Stimulated activated CD4-positive, alpha-beta T cell treated with anti-CD3 and anti-CD28 coated beads, Interleukin-1b, Interleukin-23, amount 100 ng/mL, for 1 hour (primary cell): ENCODE results near the gene TBX1.

ENCODE experiments used
- DNase-seq, 2 donors: peaks; one replicate each; pipeline ENCODE4 v3.0.0-alpha.2; 2020; ENCODE audit warnings: low read depth in 2 of 2

The TBX1 gene

DNA sequence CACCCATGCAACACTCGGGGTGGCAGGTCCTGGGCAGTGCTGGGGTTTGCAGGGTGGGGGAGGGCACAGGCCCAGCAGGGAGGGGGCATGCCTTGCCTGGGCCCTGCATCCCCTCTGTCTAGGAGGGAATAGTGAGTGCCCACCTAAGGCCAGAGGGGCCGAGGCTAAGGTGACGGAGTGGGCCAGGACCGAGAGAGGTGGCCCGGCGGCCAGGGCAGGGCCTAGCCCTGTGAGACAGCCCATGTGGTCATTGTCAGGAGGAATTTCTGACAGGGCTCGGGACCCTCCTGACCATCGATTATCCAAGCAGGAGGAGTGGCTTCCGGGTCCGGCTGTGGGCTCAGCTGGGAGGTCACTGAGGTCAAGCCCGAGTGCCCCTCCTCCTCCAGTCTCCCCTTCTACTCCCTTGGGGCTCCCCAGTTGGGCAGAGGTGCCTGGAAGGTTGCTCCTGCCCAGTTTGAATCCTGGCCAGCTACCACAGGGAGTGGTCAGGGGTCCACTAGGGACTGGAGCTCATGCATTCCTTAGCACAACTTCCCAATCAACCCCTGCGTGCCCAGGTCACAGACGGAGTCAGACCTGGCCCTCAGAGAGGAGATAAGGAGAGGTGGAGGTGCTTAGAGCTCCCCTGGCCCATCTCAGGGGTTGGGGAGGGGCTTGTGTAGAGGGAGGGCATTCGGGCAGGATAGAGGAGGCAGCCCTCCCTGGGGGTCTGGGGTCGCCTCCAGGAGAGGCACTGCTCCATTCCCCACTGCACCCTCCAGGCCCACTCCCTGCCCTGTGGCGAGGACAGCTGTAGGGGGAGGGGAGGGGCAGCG, 22.5 kb upstream of the TBX1 start:
- DNase-seq = no peak

GRCh38 chr22:19738664-19739447, 21.7 kb upstream of the TBX1 start:
- DNase-seq = no peak

- no peak for DNase-seq
Observed at GRCh38 chr22:19739448-19739895, 21.1 kb upstream of the TBX1 start.

- no peak for DNase-seq
Observed at GRCh38 chr22:19739911-19740449, 20.6 kb upstream of the TBX1 start.

DNA sequence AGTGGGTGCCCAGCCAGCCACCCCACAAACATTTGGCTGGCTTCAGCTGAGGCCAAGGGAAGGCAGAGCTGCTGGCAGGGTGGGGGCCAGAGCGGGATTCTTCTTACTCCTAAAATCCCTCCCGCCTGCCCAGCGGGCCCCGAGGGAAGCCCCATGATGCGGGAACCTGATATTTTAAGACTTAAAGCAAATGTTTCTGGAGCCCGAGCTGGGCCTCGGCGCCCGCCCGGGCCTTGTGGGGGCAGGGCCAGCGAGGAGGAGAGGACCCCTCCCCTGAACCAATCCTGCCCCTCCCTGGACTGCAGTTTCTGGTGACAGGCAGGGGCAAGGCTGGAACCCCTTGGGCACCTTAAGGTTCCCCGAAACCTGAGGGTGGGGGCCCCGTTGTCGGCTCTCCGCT, 20.0 kb upstream of the TBX1 start:
- no peak for DNase-seq

GRCh38 chr22:19741053-19741452, 19.5 kb upstream of the TBX1 start:
- no peak for DNase-seq

GRCh38 chr22:19742160-19743066, 18.2 kb upstream of the TBX1 start:
- DNase-seq = no peak

DNA sequence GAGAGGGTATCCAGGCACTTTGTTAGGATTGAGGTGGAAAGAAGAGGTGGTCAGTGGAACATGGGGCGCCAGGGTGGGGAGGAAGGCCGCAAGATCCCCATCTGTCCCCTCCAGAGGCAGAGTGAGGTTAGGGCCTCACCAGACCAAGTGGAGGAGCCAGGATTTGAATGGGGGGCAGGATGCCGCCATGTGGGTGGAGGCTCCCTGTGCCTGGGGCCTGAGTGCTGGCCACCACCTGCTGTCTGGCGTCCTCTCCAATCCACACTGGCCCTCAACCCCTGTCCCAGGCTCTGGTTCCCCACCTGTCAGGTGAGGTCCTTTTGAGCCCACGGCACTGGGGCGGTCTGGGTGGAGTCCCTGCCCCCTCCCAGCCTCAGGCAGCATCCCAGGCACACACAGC, 17.5 kb upstream of the TBX1 start:
- no peak for DNase-seq

DNA sequence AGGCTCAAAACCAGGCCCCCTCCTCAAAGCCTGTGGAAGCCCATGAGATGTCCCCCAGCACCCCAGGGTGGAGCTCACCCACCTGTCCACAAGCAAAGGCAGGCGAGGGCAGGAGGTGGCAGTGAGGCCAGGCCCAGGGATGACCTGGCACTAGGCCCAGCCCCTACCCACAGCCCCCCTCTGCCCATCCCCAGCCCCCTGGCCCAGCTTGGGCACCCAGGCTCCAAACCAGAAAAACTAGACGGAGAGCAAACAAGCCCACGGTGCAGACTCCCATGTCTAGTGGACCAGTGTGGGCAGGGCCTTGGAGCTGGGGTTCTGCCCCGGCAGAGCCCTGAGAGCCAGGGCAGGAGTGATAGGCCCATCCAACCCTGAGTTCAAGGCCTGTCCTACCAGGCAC, 16.9 kb upstream of the TBX1 start:
- no peak for DNase-seq

DNA sequence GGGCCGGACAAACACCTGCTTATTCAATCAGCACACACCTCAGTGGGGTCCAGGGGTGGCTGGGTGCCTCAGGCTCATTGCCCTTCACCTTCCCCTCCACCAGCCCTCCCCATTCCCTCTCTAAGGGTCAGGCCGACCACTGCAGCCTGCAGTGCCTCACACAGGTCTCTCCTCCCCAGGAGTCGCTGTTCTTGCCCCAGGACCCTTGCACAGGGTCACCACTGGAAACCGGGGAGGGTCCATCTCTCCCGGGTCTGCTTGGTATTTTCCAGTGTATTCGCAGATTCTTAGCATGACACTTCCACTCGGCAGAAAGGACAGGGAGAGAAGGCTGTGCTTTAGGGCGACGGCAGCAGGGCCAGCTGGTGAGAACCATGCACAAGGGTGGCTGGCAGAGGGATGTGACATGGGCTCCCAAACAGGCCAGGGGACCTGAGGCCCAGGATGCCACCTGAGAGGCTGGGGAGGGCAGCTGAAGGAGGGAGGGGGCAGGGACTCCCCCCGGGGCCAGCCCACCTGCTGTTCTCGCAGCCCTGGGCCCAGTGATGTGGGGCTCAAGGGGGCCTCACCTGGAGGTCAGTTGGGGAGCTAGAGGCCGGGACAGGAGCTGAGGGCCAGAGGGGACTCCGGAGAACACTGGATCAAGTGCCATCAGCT, 16.1 kb upstream of the TBX1 start:
- DNase-seq = no peak

- no peak for DNase-seq
Observed at GRCh38 chr22:19745155-19746101, 15.2 kb upstream of the TBX1 start.

DNA sequence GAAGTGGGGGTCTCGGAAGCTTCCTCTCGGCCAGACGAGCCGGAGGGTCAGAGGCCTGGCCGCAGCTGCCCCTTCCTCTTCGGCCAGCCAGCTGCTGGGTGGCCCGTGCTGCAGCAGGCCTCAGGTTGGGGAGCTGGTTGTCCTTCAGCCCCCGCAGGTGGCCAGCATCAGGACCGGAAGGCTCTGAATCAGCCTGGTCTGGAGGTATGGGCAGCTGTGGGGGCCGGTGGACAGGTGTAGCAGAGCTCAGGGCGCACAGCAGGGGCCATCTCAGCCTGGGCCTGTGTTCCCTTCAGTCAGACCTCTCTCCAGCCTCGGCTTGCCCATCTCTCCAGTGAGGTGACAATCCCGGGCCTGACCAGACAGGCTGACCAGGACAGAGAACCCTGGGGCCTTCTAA, 13.9 kb upstream of the TBX1 start:
- DNase-seq = no peak

GRCh38 chr22:19747551-19747950, 13.0 kb upstream of the TBX1 start:
- DNase-seq = no peak

DNA sequence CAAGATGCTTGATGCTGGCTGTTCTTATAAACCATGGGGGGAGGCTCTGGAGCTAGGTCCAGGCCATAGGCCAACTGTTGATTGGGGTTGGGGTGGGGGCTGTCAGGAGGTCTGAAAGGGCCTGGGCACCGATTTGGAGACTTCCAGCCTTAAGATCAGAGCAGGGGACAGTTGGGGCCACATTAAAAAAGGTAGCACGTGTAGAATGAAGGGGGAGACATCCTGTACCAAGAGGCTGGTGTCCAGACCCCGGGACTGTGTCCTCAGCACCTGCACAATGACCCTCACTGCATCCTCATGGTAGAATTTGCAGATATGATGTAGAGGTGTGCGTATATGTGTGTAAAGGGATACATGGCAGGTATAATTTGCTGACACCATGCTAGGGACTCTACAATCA, 12.4 kb upstream of the TBX1 start:
- DNase-seq = no peak

DNA sequence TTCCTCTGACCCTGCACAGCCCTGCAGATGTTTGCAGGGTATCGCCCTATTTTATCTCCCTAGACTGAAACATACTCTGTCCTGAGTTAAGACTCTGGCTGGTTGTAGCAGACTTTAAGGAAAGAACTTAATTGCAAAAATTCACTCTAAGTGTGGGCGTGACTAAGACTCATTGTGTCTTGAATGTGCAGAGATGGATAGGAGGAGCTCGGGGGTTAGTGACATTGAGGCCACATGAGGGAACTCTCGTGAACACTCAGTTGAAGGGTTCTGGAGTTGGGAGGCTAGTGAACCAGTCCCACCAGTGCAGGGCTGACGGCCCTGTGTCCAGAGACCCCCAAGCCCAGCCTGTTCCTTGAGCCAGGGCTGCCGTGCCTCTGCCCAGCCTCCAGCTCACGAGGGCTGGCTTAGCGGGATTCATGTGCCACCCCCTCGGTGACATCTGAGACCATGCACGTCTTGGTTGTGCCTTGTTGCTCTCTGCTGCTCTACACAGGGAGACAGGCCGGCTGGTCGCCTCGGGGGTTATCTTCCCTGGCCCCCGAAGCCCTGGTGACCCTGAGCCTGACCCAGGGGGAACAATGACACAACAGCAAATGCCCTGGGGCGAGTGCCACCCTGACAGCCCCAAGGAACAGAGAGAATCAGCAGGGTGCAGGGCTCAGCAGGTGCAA, 11.4 kb upstream of the TBX1 start:
- DNase-seq = no peak

DNA sequence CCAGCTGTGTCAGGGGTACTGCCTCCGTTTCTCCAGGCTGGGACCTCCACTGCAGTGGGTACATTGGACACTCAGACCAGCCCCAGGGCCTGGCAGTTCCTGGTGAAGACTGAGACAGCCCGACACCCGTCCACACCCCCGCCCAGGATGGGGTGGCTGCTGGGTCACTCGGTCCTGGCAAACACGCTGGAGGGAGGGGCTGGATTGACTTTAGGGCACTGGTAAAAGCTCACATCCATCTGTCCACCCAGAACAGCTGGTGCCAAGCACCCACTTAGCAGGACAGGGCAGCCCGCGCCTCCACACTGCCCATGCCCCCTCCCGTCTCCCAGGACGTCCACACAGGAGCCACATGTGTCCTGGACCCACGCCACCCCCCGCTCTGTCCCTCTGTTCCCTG, 10.7 kb upstream of the TBX1 start:
- no peak for DNase-seq

GRCh38 chr22:19750507-19751490, 9.8 kb upstream of the TBX1 start:
- no peak for DNase-seq

DNA sequence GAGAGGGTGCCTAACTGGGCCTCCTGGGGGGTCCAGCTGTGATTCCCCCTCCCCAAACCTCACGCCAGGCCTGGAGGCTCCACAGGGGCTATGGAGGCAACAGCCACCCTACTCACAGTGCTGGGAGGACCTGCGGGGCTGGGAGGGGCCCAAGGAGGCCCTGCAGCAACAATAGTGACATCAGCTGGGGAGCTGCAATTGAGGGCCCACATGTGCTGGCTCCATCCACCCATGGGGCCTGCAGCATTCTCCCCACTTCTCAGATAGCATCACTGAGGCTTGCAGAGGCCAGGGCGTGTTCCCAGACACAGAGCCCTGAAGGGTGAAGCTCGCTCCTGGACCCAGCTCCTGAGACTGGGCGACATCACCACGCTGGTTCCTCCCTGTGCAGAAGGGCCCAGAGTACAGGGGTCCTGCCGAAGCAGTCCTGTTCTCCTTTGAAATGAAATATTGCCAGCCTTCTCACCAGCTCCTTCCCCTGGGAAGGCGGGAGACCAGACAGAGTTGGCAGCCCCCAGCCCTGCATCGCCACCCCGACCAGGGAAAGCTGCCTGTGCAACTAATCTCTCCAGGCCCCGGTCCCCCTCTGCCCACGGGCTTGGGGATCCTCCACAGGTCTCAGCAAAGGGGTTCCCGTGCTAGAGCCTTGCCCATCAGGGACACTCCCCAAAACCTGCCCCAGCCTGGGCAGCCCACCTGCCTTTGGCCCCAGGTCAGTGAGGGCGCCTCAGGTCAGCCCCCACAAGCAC, 8.9 kb upstream of the TBX1 start:
- no peak for DNase-seq
